H1 (cell line): ENCODE measurements around the gene RAB3B. TPM values are rescaled to one million over a fixed set of nuclear protein-coding genes. Genes with fewer than 3 reads are reported as not detected.

Experiments used
- ASH2L ChIP-seq: fragments of 200-600, 300-600 bp; sonication (generic); IDR thresholded peaks from one replicate; pipeline ENCODE4 v1.7.1; 2017; ENCODE audit warnings: low read length
- CHD1 ChIP-seq: IDR thresholded peaks from 2 replicates; pipeline ENCODE4 v1.6.1; 2012; ENCODE audit warnings: low read depth, low read length, improper control_type of control experiment
- EGR1 ChIP-seq: IDR thresholded peaks from 2 replicates; pipeline ENCODE4 v1.6.1; 2011; ENCODE audit warnings: low read depth, low read length, borderline replicate concordance
- HDAC2 ChIP-seq, 2 experiments: fragments of 300-600 bp in 1 of 2; sonication (generic) in 1 of 2; IDR thresholded peaks; 2 replicates each; pipeline ENCODE4 v1.6.1; 2011 to 2012; ENCODE audit warnings: low read depth in 2 of 2, low read length in 2 of 2, mild to moderate bottlenecking in 2 of 2, moderate library complexity in 2 of 2, borderline replicate concordance in 1 of 2, inconsistent platforms in 1 of 2
- HDAC6 ChIP-seq: IDR thresholded peaks from one replicate; pipeline ENCODE4 v1.7.1; 2012; ENCODE audit warnings: low read depth, mild to moderate bottlenecking, inconsistent platforms, low read length, moderate library complexity
- JUN ChIP-seq: IDR thresholded peaks from 2 replicates; pipeline ENCODE4 v1.6.1; 2011; ENCODE audit warnings: low read depth, mild to moderate bottlenecking, improper control_type of control experiment, low read length
- KDM5A ChIP-seq: fragments of 200-600 bp; IDR thresholded peaks from 2 replicates; pipeline ENCODE4 v1.7.1; 2012; ENCODE audit warnings: mild to moderate bottlenecking, low read length, inconsistent platforms, mixed read lengths
- PHF8 ChIP-seq: fragments of 200-600 bp; sonication (generic); conservative IDR thresholded peaks from 2 replicates; pipeline ENCODE4 v1.7.1; 2012; ENCODE audit warnings: low read depth, mild to moderate bottlenecking, inconsistent platforms, low read length, moderate library complexity
- polyA plus RNA-seq, 7 experiments: library from polyadenylated mRNA; depleted of rRNA in 3 of 7; stranded (reverse) in 5 of 7; unstranded in 2 of 7; fragments of >200 nt in 5 of 7; fragments of 200-250 nt in 2 of 7; gene quantifications; 1 replicate in 5 of 7; 2 replicates in 1 of 7; 4 replicates in 1 of 7; pipeline versions ENCODE4 v1.2.1 to v1.2.3, GENCODE V29; 2011 to 2013; ENCODE audit warnings: missing spikeins in 2 of 7, mixed read lengths in 2 of 7
- total RNA-seq: library from RNA; stranded (reverse); fragmentation: NEBNext Ultra II Directional; extraction: Animal tissue kit (Norgen Biotek cat#: 25700); gene quantifications from 2 replicates; pipeline ENCODE4 v1.2.1, GENCODE V29; 2021
- TF ChIP-seq, protein P1 (sequence below): IDR thresholded peaks from 2 replicates; pipeline ENCODE4 v1.6.1; 2012; ENCODE audit warnings: low read length, inconsistent platforms

Gene RAB3B
- total and polyA plus RNA-seq, 2 of the 8 experiments (the other 6 are each of a cell fraction or from before 2014, with no cell fraction given): 12.5 to 36.8 TPM

DNA sequence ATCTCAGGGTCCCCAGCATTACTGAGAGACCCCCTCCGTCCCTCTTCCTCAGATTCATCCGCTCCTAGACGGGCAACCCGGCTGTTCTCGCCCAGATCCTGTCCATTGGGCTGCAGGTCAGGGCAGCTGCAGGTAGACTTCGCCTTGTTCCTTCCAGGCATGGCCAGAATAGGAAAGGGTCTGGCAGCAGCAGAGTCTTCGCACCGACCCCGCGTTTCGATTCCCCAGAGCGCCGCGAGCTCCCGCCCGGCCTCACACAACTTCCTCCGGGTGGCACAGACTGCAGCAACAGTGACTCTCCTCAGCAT lies 112.2 kb downstream of the RAB3B start (continued):
- no peak for TF ChIP-seq HDAC6
- peak in 1 of 2 experiments; percentile 55; a peak in 1 of 4 replicates for TF ChIP-seq HDAC2 (IDR thresholded peaks at IDR 0.05; ENCODE audit: borderline replicate concordance in 1 of 2, low read depth in 2 of 2, low read length in 2 of 2)
- TF ChIP-seq ASH2L: peak; percentile 94
- TF ChIP-seq CHD1: no peak
- peak; percentile 95 for TF ChIP-seq PHF8
- no peak for TF ChIP-seq EGR1
- TF ChIP-seq JUN: no peak
- TF ChIP-seq, protein P1, sequence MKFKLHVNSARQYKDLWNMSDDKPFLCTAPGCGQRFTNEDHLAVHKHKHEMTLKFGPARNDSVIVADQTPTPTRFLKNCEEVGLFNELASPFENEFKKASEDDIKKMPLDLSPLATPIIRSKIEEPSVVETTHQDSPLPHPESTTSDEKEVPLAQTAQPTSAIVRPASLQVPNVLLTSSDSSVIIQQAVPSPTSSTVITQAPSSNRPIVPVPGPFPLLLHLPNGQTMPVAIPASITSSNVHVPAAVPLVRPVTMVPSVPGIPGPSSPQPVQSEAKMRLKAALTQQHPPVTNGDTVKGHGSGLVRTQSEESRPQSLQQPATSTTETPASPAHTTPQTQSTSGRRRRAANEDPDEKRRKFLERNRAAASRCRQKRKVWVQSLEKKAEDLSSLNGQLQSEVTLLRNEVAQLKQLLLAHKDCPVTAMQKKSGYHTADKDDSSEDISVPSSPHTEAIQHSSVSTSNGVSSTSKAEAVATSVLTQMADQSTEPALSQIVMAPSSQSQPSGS: no peak
- TF ChIP-seq KDM5A: no peak
